SJSA1 (cell line): ENCODE measurements around the gene KRT20. TPM values are rescaled to one million over a fixed set of nuclear protein-coding genes. Genes with fewer than 3 reads are reported as not detected.

ENCODE experiments used
- DNase-seq, 2 experiments: peaks; one replicate each; pipeline ENCODE4 v3.0.0-alpha.2; 2015 to 2020; ENCODE audit warnings: low spot score in 2 of 2, low read depth in 1 of 2
- H3K27ac ChIP-seq: fragments of 250-450 bp; sonication (Bioruptor Pico); 2 replicates; pipeline ENCODE4 v1.5.1; 2020; ENCODE audit warnings: mild to moderate bottlenecking, moderate library complexity
- H3K27me3 ChIP-seq: fragments of 250-450 bp; sonication (Bioruptor Pico); replicated peaks from 2 replicates; pipeline ENCODE4 v1.5.1; 2020; ENCODE audit warnings: mild to moderate bottlenecking, moderate library complexity
- H3K36me3 ChIP-seq: fragments of 250-450 bp; sonication (Bioruptor Pico); 2 replicates; pipeline ENCODE4 v1.5.1; 2020; ENCODE audit warnings: mild to moderate bottlenecking
- H3K4me1 ChIP-seq: fragments of 250-450 bp; sonication (Bioruptor Pico); replicated peaks from 2 replicates; pipeline ENCODE4 v1.6.1; 2021; ENCODE audit warnings: mild to moderate bottlenecking
- H3K4me3 ChIP-seq: fragments of 250-450 bp; sonication (Bioruptor Pico); 2 replicates; pipeline ENCODE4 v1.5.1; 2020; ENCODE audit warnings: mild to moderate bottlenecking
- H3K9me3 ChIP-seq: fragments of 250-450 bp; sonication (Bioruptor Pico); replicated peaks from 2 replicates; pipeline ENCODE4 v1.5.1; 2020; ENCODE audit warnings: mild to moderate bottlenecking
- total RNA-seq: library from RNA; depleted of rRNA; stranded (reverse); fragments of >200 nt; shearing (Covaris generic); gene quantifications from 2 replicates; pipeline ENCODE4 v1.2.3, GENCODE V29; 2014

KRT20 gene
- total RNA-seq, 1 experiment from 2014 or later, result not detected

- DNase-seq, result peak in 1 of 2 experiments; percentile 72
- no peaks in the 10 kb centered on the region for H3K27me3 ChIP-seq
- H3K27ac ChIP-seq, result no peak overlapping the region
- peaks cover 16% of the 10 kb centered on the region for H3K4me1 ChIP-seq
- H3K36me3 ChIP-seq, result no peaks in the 10 kb centered on the region
- H3K9me3 ChIP-seq, result no peaks in the 10 kb centered on the region
- no peak overlapping the region for H3K4me3 ChIP-seq
These were observed 30.7 kb downstream of the KRT20 start for GRCh38 chr17:40854175-40854814.

- peaks cover 16% of the 10 kb centered on the region for H3K4me1 ChIP-seq
- H3K4me3 ChIP-seq, result no peak overlapping the region
- H3K27ac ChIP-seq, result no peak overlapping the region
- DNase-seq, result no peak
- no peaks in the 10 kb centered on the region for H3K36me3 ChIP-seq
- H3K9me3 ChIP-seq, result no peaks in the 10 kb centered on the region
- H3K27me3 ChIP-seq, result 0 out of 2 replicates have a peak, but pooled peaks cover 2% of the 10 kb centered on the region
These were observed 32.7 kb downstream of the KRT20 start for GRCh38 chr17:40852364-40852763.

DNA sequence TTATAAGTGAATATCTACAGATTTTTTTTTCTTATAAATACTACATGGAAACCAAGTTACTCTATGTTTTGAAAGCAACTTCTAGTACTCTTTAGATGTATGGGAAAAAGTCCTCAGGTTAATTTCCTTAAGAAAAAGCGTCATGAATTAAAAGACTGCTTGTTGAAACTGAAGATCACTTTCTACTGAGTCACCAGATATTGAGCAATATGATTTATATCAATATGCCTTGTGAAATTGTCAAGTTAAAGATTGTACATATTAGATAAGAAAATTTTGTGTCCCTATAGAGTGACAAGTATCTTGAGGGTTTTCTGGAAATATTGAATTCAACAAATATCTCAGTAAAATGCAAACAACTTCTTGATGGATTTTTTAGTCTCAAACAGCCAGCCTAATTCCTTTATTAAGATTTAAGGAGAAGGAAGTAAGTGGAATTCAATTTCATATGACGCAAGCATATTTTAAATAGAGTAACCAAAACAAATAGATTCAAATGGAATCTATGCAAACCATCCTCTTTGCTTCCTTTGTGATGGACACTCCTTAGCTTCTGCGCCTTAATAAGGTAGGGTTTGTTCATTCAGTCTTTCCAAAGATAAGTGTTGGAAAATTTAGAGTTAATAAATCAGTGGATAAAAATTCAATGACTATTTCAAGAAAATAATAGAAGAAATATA lies 34.6 kb downstream of the KRT20 start:
- no peaks in the 10 kb centered on the region for H3K36me3 ChIP-seq
- H3K4me1 ChIP-seq, result peaks cover 16% of the 10 kb centered on the region
- no peak overlapping the region for H3K27ac ChIP-seq
- H3K4me3 ChIP-seq, result no peak overlapping the region
- no peak for DNase-seq
- no peaks in the 10 kb centered on the region for H3K9me3 ChIP-seq
- 0 out of 2 replicates have a peak, but pooled peaks cover 2% of the 10 kb centered on the region for H3K27me3 ChIP-seq

DNA sequence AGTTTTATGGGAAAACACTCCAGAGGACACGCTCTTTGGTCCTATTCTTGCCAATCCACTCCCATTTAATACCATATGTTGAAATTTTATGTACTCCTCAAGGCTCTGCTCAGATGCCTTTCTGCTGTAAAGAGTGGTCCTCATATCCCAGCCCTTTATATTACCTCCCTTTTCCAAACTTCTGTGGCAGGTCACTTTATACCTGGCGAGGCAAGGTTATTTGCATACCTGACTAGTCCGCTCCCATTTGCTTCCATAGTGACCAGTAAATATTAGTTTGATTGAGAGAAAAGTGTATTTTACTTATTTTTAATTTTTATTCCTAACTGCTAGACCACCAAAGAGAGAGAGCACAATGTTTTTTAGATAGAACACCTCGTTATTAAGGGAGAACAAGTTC lies 35.3 kb downstream of the KRT20 start:
- no peak overlapping the region for H3K4me3 ChIP-seq
- no peaks in the 10 kb centered on the region for H3K36me3 ChIP-seq
- 0 out of 2 replicates have a peak, but pooled peaks cover 2% of the 10 kb centered on the region for H3K9me3 ChIP-seq
- no peak overlapping the region for H3K27ac ChIP-seq
- 0 out of 2 replicates have a peak, but pooled peaks cover 2% of the 10 kb centered on the region for H3K27me3 ChIP-seq
- DNase-seq, result no peak
- peaks cover 14% of the 10 kb centered on the region for H3K4me1 ChIP-seq

DNA sequence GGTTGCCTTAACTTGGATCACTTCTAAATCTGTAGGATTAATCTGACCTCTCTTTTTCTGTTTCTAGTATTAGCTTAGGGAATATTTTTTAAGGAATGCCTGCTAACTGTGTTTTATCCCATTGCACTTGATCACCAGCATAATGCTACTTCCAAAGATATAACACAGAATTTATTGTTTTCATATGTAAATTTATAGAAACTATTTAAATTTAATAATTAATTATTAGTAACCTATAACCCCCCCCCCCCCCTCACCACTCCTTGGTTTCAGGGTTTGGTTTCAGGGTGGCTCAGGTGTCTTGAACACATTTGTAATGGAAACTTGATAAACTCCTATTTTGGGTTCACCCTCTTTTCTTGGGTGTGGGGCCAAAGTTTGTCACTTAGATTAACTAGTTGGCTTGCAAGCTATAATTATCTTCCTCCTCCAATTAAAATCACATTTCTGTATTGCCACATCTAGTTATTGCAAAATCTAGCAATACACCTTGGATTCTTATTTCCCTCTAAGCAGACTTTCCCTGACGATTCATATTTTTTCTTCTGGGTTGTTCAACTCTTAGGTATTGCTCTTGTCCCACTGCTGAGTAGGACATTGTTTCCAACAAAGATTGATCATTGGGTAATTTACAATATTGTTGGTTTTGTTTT lies 36.3 kb downstream of the KRT20 start:
- H3K4me3 ChIP-seq, result no peak overlapping the region
- peaks cover 6% of the 10 kb centered on the region for H3K4me1 ChIP-seq
- 0 out of 2 replicates have a peak, but pooled peaks cover 2% of the 10 kb centered on the region for H3K9me3 ChIP-seq
- DNase-seq, result no peak
- 0 out of 2 replicates have a peak, but pooled peaks cover 2% of the 10 kb centered on the region for H3K27me3 ChIP-seq
- no peaks in the 10 kb centered on the region for H3K36me3 ChIP-seq
- H3K27ac ChIP-seq, result no peak overlapping the region

GRCh38 chr17:40846515-40847144 lies 38.4 kb downstream of the KRT20 start:
- Histone ChIP-seq H3K4me3 (no peak overlapping the region), H3K4me1 (no peaks in the 10 kb centered on the region), H3K27ac (no peak overlapping the region), H3K27me3 (0 out of 2 replicates have a peak, but pooled peaks cover 2% of the 10 kb centered on the region), H3K9me3 (0 out of 2 replicates have a peak, but pooled peaks cover 2% of the 10 kb centered on the region), H3K36me3 (no peaks in the 10 kb centered on the region)
- DNase-seq, result no peak

DNA sequence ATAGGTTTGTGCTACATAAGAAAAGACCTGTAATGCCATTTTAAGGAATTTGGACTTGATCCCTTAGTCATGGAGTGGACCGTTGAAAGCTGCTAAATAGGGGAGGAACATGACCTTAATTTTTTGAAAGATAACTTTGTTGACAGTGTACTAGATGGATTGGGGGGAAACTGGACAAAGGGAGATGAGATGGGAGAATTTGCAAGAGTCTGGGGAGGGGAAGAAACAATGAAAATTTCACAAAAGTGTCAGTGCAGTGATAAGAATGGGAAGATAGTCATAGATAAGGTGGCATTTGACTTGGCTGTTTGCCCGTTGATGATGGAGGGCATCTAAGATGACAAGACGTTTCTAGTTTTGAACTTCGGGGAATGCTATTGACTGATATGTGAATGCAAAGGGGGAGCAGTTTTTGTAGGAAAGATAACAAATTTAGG lies 40.4 kb downstream of the KRT20 start:
- Histone ChIP-seq H3K36me3 (no peaks in the 10 kb centered on the region), H3K9me3 (0 out of 2 replicates have a peak, but pooled peaks cover 2% of the 10 kb centered on the region), H3K4me3 (no peak overlapping the region), H3K27me3 (0 out of 2 replicates have a peak, but pooled peaks cover 2% of the 10 kb centered on the region), H3K27ac (no peak overlapping the region), H3K4me1 (no peaks in the 10 kb centered on the region)
- DNase-seq, result no peak

- Histone ChIP-seq H3K4me1 (no peaks in the 10 kb centered on the region), H3K4me3 (no peak overlapping the region), H3K27me3 (0 out of 2 replicates have a peak, but pooled peaks cover under 1% of the 10 kb centered on the region), H3K27ac (no peak overlapping the region), H3K36me3 (no peaks in the 10 kb centered on the region), H3K9me3 (0 out of 2 replicates have a peak, but pooled peaks cover 2% of the 10 kb centered on the region)
- DNase-seq, result no peak
These were observed 41.8 kb downstream of the KRT20 start for GRCh38 chr17:40843242-40843641.

GRCh38 chr17:40841246-40841645 lies 43.8 kb downstream of the KRT20 start:
- Histone ChIP-seq H3K36me3 (no peaks in the 10 kb centered on the region), H3K27me3 (no peaks in the 10 kb centered on the region), H3K4me1 (no peaks in the 10 kb centered on the region), H3K4me3 (no peak overlapping the region), H3K9me3 (0 out of 2 replicates have a peak, but pooled peaks cover 2% of the 10 kb centered on the region), H3K27ac (no peak overlapping the region)
- DNase-seq, result no peak

DNA sequence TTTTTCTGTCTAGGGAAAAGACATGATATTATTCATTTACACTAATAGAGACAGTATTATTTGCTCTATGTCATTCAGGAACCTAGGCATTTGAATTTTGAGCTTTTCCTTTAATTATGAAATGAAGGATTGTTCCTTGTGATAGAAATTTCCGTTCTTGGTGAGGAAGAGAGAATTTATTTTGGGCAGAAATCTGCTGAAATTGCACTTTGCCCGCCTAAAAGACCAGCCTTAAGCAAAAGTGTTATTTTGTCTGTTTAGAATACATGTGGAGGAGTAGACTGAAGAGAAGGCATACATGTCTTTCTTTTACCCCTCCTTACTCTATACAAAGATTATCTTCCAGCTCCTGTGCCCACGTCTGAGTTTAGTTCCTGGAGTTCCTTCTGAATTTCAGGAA lies 45.8 kb downstream of the KRT20 start:
- Histone ChIP-seq H3K9me3 (no peaks in the 10 kb centered on the region), H3K27ac (no peak overlapping the region), H3K27me3 (no peaks in the 10 kb centered on the region), H3K36me3 (no peaks in the 10 kb centered on the region), H3K4me1 (no peaks in the 10 kb centered on the region), H3K4me3 (no peak overlapping the region)
- DNase-seq, result no peak

GRCh38 chr17:40836020-40836419 lies 49.0 kb downstream of the KRT20 start:
- DNase-seq, result no peak
- H3K9me3 ChIP-seq, result no peaks in the 10 kb centered on the region
- H3K4me3 ChIP-seq, result no peak overlapping the region
- no peaks in the 10 kb centered on the region for H3K36me3 ChIP-seq
- no peaks in the 10 kb centered on the region for H3K4me1 ChIP-seq
- H3K27me3 ChIP-seq, result no peaks in the 10 kb centered on the region
- no peak overlapping the region for H3K27ac ChIP-seq

DNA sequence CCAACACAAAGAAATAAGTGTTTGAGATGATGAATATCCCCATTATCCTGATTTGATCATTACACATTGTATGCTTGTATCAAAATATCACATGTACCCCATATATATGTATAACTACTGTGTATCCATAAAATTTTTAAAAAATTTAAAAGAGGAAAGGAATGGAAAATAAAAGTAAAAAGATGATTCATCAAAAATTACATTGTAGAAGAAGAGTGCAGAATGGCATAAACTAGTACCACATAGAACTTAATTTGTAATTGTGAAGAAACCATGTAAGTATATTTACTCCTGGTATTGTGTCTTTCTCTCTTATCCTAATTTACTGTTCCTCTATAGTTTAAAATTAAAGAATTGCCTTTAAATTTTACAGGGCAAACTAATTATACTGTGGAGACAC lies 51.2 kb downstream of the KRT20 start:
- H3K4me3 ChIP-seq, result no peak overlapping the region

DNA sequence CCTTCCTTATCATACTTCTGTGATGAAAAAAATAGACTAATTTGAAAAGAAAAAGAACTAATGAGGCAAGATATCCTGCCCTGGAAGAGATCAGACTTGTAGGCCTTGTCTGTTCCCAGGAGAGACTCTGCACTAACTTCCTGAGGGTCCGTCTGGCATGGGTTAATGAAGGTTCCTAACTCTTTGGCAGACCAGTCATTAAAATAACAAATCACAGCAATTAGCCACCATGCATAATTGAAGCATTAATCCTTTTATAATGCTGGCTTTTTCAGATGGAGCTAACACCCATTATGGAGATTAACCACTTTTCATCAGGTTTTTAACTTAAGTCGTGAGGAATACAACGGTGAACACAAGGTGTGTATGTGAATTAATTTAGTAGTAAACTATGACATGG lies 52.2 kb downstream of the KRT20 start:
- H3K9me3 ChIP-seq, result no peaks in the 10 kb centered on the region
- H3K4me3 ChIP-seq, result no peak overlapping the region
- no peak overlapping the region for H3K27ac ChIP-seq
- no peaks in the 10 kb centered on the region for H3K36me3 ChIP-seq
- DNase-seq, result no peak
- H3K4me1 ChIP-seq, result peaks cover 10% of the 10 kb centered on the region
- H3K27me3 ChIP-seq, result no peaks in the 10 kb centered on the region

More for the DNA sequence above, 51.2 kb downstream of the KRT20 start:
- no peak overlapping the region for H3K27ac ChIP-seq
- H3K9me3 ChIP-seq, result no peaks in the 10 kb centered on the region
- no peaks in the 10 kb centered on the region; the same call in 1 of the 2 replicates for H3K4me1 ChIP-seq
- no peak for DNase-seq
- H3K27me3 ChIP-seq, result no peaks in the 10 kb centered on the region
- no peaks in the 10 kb centered on the region for H3K36me3 ChIP-seq
